HCT116 (cell line): ENCODE measurements around the gene BZW2. TPM values are rescaled to one million over a fixed set of nuclear protein-coding genes. Genes with fewer than 3 reads are reported as not detected.

Experiments used
- ATAC-seq: fragments of 200-7000 bp; cut with Tn5 transposase; 2 replicates; pipeline ENCODE4 v1.9.1; 2020; ENCODE audit warnings: mild to moderate bottlenecking, moderate library complexity
- BruUV-seq: library from RNA; stranded (reverse); fragments of 400-500 nt; replicated peaks from 2 replicates; lab custom pipeline; 2021; lab: Mats Ljungman, UMichigan
- CTCF ChIA-PET: fragments of 300-600 bp; sonication (Branson Sonifier 250); formaldehyde crosslinking; loops from one replicate; lab custom pipeline; 2021; ENCODE audit warnings: antibody characterized with exemption; lab: Charles Lee
- POLR2A ChIA-PET: fragments of 300-600, 350-600 bp; sonication (Branson Sonifier 250); formaldehyde crosslinking; loops from one replicate; lab custom pipeline; 2021; ENCODE audit warnings: antibody characterized with exemption; lab: Charles Lee
- RAD21 ChIA-PET, 2 experiments: fragments of 300-600 bp; sonication (Branson Sonifier 250); formaldehyde crosslinking; loops; one replicate each; lab custom pipeline; 2023; ENCODE audit warnings: low total read pairs in 2 of 2; ENCODE audit not compliant: uncharacterized antibody in 2 of 2, unreplicated experiment in 2 of 2, low non-redundant PET in 1 of 2; lab: Charles Lee
- DNase-seq: peaks from one replicate; pipeline ENCODE4 v3.0.0-alpha.2; 2010; ENCODE audit warnings: low read depth, low spot score
- H2AFZ ChIP-seq: fragments of 200-600 bp; shearing (Covaris generic), sonication (generic); 2 replicates; pipeline ENCODE4 v1.6.1; 2017; ENCODE audit warnings: low read depth, mixed run types, mixed read lengths, antibody characterized with exemption, low read length; ENCODE audit not compliant: poor library complexity, severe bottlenecking
- H3K27ac ChIP-seq: 2 replicates; pipeline ENCODE4 v1.5.1; 2012; ENCODE audit warnings: low read depth, low read length
- H3K27me3 ChIP-seq: fragments of 200-600 bp; sonication (generic); 2 replicates; pipeline ENCODE4 v1.6.1; 2016; ENCODE audit warnings: mixed run types, low read length, mixed read lengths; ENCODE audit not compliant: insufficient read depth
- H3K36me3 ChIP-seq, 2 experiments: fragments of 200-500 bp in 1 of 2; fragments of 200-600 bp in 1 of 2; sonication (Bioruptor generic) in 1 of 2; sonication (generic) in 1 of 2; 2 replicates each; pipeline versions ENCODE4 v1.5.1 to v1.6.1; 2014 to 2016; ENCODE audit warnings: low read length in 2 of 2, inconsistent platforms in 1 of 2, mixed read lengths in 1 of 2, mixed run types in 1 of 2; ENCODE audit not compliant: insufficient read depth in 2 of 2, control insufficient read depth in 1 of 2
- H3K4me1 ChIP-seq, 2 experiments: fragments of 200-600 bp in 1 of 2; sonication (generic) in 1 of 2; 2 replicates each; pipeline versions ENCODE4 v1.5.1 to v1.6.1; 2012 to 2017; ENCODE audit warnings: low read length in 2 of 2, inconsistent platforms in 1 of 2, mild to moderate bottlenecking in 1 of 2, mixed read lengths in 1 of 2, mixed run types in 1 of 2, moderate library complexity in 1 of 2; ENCODE audit not compliant: insufficient read depth in 2 of 2, control insufficient read depth in 1 of 2
- H3K4me2 ChIP-seq: fragments of 200-600 bp; sonication (generic); 2 replicates; pipeline ENCODE4 v1.6.1; 2017; ENCODE audit warnings: mixed run types, low read length, mixed read lengths
- H3K4me3 ChIP-seq, 2 experiments: fragments of 200-600 bp in 1 of 2; sonication (generic) in 1 of 2; replicated peaks in 1 of 2; 2 replicates each; pipeline ENCODE4 v1.5.1; 2011 to 2016; ENCODE audit warnings: low read length in 2 of 2, control low read depth in 1 of 2, low read depth in 1 of 2, mild to moderate bottlenecking in 1 of 2, mixed read lengths in 1 of 2, mixed run types in 1 of 2
- H3K79me2 ChIP-seq: fragments of 200-600 bp; sonication (generic); 2 replicates; pipeline ENCODE4 v1.6.1; 2017; ENCODE audit warnings: mild to moderate bottlenecking, mixed run types, low read length, moderate library complexity, mixed read lengths; ENCODE audit not compliant: insufficient read depth
- H3K9ac ChIP-seq: fragments of 200-600 bp; sonication (generic); 2 replicates; pipeline ENCODE4 v1.6.1; 2016; ENCODE audit warnings: low read length, mixed read lengths
- H3K9me2 ChIP-seq: fragments of 200-600 bp; sonication (generic), shearing (Covaris generic); 2 replicates; pipeline ENCODE4 v1.6.1; 2017; ENCODE audit warnings: mixed run types, mild to moderate bottlenecking, moderate library complexity; ENCODE audit not compliant: insufficient read depth
- H3K9me3 ChIP-seq, 2 experiments: fragments of 200-500 bp in 1 of 2; fragments of 200-600 bp in 1 of 2; sonication (Bioruptor generic) in 1 of 2; sonication (generic) in 1 of 2; 2 replicates each; pipeline ENCODE4 v1.6.1; 2014 to 2017; ENCODE audit warnings: low read length in 2 of 2, mixed read lengths in 2 of 2, inconsistent platforms in 1 of 2, low read depth in 1 of 2, mild to moderate bottlenecking in 1 of 2, mixed run types in 1 of 2, moderate library complexity in 1 of 2; ENCODE audit not compliant: control insufficient read depth in 1 of 2, insufficient read depth in 1 of 2
- H4K20me1 ChIP-seq: fragments of 200-600 bp; sonication (generic), shearing (Covaris generic); 2 replicates; pipeline ENCODE4 v1.6.1; 2017; ENCODE audit warnings: mixed run types, mild to moderate bottlenecking, moderate library complexity; ENCODE audit not compliant: insufficient read depth
- CEBPB ChIP-seq: IDR thresholded peaks from 2 replicates; pipeline ENCODE4 v1.6.1; 2012; ENCODE audit warnings: low read depth
- FOSL1 ChIP-seq: IDR thresholded peaks from 2 replicates; pipeline ENCODE4 v1.6.1; 2012; ENCODE audit warnings: low read depth
- JUND ChIP-seq: IDR thresholded peaks from 2 replicates; pipeline ENCODE4 v1.6.1; 2012
- RAD21 ChIP-seq: IDR thresholded peaks from 2 replicates; pipeline ENCODE4 v1.6.1; 2012; ENCODE audit warnings: low read depth, mild to moderate bottlenecking
- SIN3A ChIP-seq: IDR thresholded peaks from 2 replicates; pipeline ENCODE4 v1.6.1; 2012; ENCODE audit warnings: low read depth
- SRF ChIP-seq: IDR thresholded peaks from 2 replicates; pipeline ENCODE4 v1.6.1; 2012; ENCODE audit warnings: low read depth
- ZFX ChIP-seq: fragments of 450-650 bp; IDR thresholded peaks from 2 replicates; pipeline ENCODE4 v1.6.1; 2017
- ZNF274 ChIP-seq: fragments of 200-500 bp; sonication (Bioruptor generic); IDR thresholded peaks from 2 replicates; pipeline ENCODE4 v1.6.1; 2014; ENCODE audit warnings: mild to moderate bottlenecking, low read depth, low read length, inconsistent platforms
- intact Hi-C: fragments of 100-400 bp; cut with micrococcal nuclease; formaldehyde crosslinking; loops from 2 replicates; pipeline ENCODE4 v1.10.0; 2022
- total RNA-seq: library from RNA; stranded (reverse); gene quantifications from one replicate; pipeline ENCODE4 v1.2.1, GENCODE V29; 2021; ENCODE audit not compliant: unreplicated experiment
- TF ChIP-seq, protein P1 (sequence below): IDR thresholded peaks from 2 replicates; pipeline ENCODE4 v1.6.1; 2012

The BZW2 gene
- total RNA-seq, 1 experiment from 2014 or later = 119 TPM

DNA sequence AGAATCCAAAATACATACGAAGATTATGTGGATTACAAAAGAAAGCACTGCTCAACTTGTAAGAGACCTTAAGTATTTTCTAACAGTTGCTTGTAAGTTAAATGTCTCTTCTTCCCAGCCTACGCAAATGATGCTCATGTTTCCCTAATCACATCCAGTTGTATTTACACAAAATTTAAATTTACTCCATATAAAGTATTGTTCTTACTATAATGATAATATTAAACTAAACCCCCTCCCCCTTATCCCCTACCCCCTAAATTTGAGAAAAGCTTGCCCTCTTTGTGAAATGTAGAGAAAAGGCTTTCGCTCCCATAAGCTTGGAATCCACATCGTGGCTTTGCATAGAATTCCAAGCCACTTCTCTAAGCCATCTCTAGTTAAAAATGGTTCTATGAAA, 29.9 kb upstream of the BZW2 start (continued):
- no peak for TF ChIP-seq ZFX
- TF ChIP-seq, protein P1, sequence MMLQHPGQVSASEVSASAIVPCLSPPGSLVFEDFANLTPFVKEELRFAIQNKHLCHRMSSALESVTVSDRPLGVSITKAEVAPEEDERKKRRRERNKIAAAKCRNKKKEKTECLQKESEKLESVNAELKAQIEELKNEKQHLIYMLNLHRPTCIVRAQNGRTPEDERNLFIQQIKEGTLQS = no peak
- TF ChIP-seq, all 23 proteins: peak for 0

DNA sequence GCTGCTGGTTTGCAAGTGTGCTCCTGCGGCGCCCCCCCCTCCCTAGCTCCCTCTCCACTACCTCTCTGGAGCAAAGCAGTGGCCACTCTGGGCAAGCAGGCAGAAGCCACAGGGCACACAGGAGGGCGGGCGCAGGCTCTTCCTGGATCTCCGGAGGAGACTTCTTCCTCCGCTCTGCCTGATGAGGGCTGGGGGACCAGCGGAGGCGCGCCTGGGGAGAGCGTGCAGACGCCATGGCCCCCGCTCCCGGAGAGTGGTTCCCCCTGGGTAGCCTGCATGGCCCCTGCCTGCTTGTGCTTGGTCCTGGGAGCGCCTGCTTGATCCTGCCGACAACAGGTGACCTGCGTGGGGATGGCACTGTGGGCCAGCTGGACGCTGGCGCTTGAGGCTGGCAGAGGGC, 29.4 kb upstream of the BZW2 start:
- H3K4me3 ChIP-seq = no peak overlapping the region
- DNase-seq = no peak
- CTCF ChIA-PET = no interaction called here
- RAD21 ChIA-PET = no interaction called here
- TF ChIP-seq SRF = no peak
- TF ChIP-seq, protein P1 = no peak
- no peak for TF ChIP-seq RAD21
- no peak for TF ChIP-seq SIN3A
- no peak for TF ChIP-seq CEBPB
- no peak for TF ChIP-seq ZNF274
- no peak for TF ChIP-seq JUND
- TF ChIP-seq, all 23 proteins: peak for 0
- Histone ChIP-seq H3K4me1 (0 out of 4 replicates have a peak, but pooled peaks cover 0 to 7% of the 10 kb centered on the region in 2 experiments), H3K27me3 (no peaks in the 10 kb centered on the region), H2AFZ (no peak overlapping the region), H3K9ac (no peak overlapping the region), H3K4me2 (no peak overlapping the region), H4K20me1 (no peaks in the 10 kb centered on the region), H3K9me2 (no peaks in the 10 kb centered on the region), H3K36me3 (peaks cover 14 to 24% of the 10 kb centered on the region in 2 experiments), H3K79me2 (no peaks in the 10 kb centered on the region), H3K27ac (no peak overlapping the region), H3K9me3 (no peaks in the 10 kb centered on the region)
- ATAC-seq = no peak
- BruUV-seq = no TSS peak
- POLR2A ChIA-PET = no interaction called here
- intact Hi-C loops = no loop called here

DNA sequence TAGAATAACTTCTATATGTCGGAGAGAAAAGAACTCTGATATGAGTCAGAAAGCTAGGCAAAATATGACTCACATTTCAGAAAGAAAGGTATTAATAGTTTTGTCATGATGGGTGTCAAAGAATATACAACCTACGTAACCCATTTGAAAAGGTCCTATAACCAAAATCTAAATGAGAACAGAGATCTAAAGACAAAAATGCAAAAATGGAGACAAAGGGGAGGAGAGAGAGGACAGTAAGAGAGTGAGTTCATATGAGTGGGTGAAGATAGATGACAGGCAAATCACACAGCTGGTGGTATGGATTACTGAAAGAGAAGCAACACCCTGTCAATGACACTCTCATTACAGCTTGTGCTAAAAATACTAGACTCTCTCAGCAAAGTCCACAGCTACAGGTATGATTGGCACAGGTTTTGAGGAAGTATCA, 26.0 kb upstream of the BZW2 start:
- H2AFZ ChIP-seq = no peak overlapping the region
- H3K27ac ChIP-seq = no peak overlapping the region
- no peaks in the 10 kb centered on the region for H3K27me3 ChIP-seq
- H3K9me3 ChIP-seq = no peaks in the 10 kb centered on the region
- no peak overlapping the region for H3K4me3 ChIP-seq
- ChIA-PET POLR2A (no interaction called here), CTCF (no interaction called here), RAD21 (no interaction called here)
- 0 out of 4 replicates have a peak, but pooled peaks cover 0 to 7% of the 10 kb centered on the region in 2 experiments for H3K4me1 ChIP-seq
- no peaks in the 10 kb centered on the region for H3K9me2 ChIP-seq
- no peak for DNase-seq
- ATAC-seq = no peak
- TF ChIP-seq, protein P1 = no peak
- 0 out of 2 replicates have a peak, but pooled peaks have one; percentile 12 for TF ChIP-seq FOSL1
- H3K36me3 ChIP-seq = peaks cover 17 to 26% of the 10 kb centered on the region in 2 experiments
- H4K20me1 ChIP-seq = no peaks in the 10 kb centered on the region
- no peak overlapping the region for H3K4me2 ChIP-seq
- intact Hi-C loops = no loop called here
- H3K9ac ChIP-seq = no peak overlapping the region
- H3K79me2 ChIP-seq = no peaks in the 10 kb centered on the region
- BruUV-seq = no TSS peak
